ENCODE data around the gene RIPK4. TPM values are rescaled to one million over a fixed set of nuclear protein-coding genes. Genes with fewer than 3 reads are reported as not detected.

Gene RIPK4
- total RNA-seq, 1 donor from 2014 or later: 1.8 TPM

DNA sequence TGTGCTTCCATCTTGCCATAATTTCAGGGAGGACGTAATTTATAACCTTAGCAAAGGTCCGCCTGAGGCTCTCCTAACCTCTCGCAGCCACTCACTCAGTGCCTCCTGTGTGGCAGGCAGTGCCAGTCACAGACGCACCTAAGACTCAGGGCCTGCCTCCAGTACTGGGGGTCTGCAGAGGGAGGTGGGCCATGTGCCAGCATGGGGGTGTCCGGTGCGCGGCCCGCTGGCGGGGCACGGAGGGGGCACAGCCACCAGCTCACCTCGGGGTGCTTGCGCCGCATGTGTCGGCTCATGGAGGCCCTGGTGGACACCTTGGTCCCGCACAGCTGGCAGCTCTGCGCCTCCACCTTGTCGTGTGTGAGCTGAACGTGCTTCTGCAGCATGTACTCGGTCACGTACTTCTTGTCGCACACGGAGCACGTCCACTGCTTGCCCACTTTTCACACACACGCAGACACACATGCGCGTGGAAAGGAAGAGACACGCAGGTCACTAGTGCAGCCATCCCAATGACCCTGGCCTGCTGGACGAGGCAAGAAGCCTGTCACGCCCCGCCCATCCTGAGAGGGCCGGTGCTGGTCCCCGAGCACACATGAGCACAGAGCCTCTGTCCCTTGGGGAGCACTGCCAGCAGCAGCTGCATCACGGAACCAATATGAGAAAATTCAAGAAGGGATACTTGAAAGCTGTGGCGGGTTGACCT lies 43.2 kb upstream of the RIPK4 start:
- Histone ChIP-seq H4K20me1 (ENCODE audit: insufficient read depth, low read length) (peaks cover 10% of the 10 kb centered on the region), H3K9me3 (ENCODE audit: insufficient read depth, low read depth, low read length) (no peaks in the 10 kb centered on the region), H2AFZ (ENCODE audit: low read depth, low read length) (no peak overlapping the region), H3K27me3 (ENCODE audit: insufficient read depth, low read length) (no peaks in the 10 kb centered on the region), H3K9ac (ENCODE audit: low read length) (no peak overlapping the region), H3K79me2 (ENCODE audit: insufficient read depth, low read length) (no peaks in the 10 kb centered on the region), H3K4me1 (ENCODE audit: insufficient read depth, low read length) (no peaks in the 10 kb centered on the region), H3K27ac (ENCODE audit: low read depth, low read length) (no peak overlapping the region), H3K36me3 (ENCODE audit: insufficient read depth, low read length) (peaks cover 3% of the 10 kb centered on the region), H3K4me2 (ENCODE audit: low read length) (no peak overlapping the region), H3K4me3 (ENCODE audit: insufficient read depth, low read depth, low read length) (no peak overlapping the region)
- TF ChIP-seq EZH2 (IDR thresholded peaks at IDR 0.05; ENCODE audit: insufficient read depth, low read length): no peak
- TF ChIP-seq, protein P1, sequence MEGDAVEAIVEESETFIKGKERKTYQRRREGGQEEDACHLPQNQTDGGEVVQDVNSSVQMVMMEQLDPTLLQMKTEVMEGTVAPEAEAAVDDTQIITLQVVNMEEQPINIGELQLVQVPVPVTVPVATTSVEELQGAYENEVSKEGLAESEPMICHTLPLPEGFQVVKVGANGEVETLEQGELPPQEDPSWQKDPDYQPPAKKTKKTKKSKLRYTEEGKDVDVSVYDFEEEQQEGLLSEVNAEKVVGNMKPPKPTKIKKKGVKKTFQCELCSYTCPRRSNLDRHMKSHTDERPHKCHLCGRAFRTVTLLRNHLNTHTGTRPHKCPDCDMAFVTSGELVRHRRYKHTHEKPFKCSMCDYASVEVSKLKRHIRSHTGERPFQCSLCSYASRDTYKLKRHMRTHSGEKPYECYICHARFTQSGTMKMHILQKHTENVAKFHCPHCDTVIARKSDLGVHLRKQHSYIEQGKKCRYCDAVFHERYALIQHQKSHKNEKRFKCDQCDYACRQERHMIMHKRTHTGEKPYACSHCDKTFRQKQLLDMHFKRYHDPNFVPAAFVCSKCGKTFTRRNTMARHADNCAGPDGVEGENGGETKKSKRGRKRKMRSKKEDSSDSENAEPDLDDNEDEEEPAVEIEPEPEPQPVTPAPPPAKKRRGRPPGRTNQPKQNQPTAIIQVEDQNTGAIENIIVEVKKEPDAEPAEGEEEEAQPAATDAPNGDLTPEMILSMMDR (IDR thresholded peaks at IDR 0.05; ENCODE audit: insufficient read depth, low read depth, low read length): no peak
- Mint-ChIP-seq H3K4me3 (ENCODE audit: unreplicated experiment) (no peak overlapping the region), H3K27me3 (ENCODE audit: low read depth, unreplicated experiment) (no peaks in the 10 kb centered on the region), H3K9me3 (ENCODE audit: unreplicated experiment) (peaks cover 2% of the 10 kb centered on the region), H3K27ac (ENCODE audit: unreplicated experiment) (no peak overlapping the region), H3K36me3 (ENCODE audit: low read depth, unreplicated experiment) (peaks cover 17% of the 10 kb centered on the region), H3K4me1 (ENCODE audit: low read depth, unreplicated experiment) (no peaks in the 10 kb centered on the region)
- DNase-seq (ENCODE audit: low read depth) (no peak), FAIRE-seq (no peak)

DNA sequence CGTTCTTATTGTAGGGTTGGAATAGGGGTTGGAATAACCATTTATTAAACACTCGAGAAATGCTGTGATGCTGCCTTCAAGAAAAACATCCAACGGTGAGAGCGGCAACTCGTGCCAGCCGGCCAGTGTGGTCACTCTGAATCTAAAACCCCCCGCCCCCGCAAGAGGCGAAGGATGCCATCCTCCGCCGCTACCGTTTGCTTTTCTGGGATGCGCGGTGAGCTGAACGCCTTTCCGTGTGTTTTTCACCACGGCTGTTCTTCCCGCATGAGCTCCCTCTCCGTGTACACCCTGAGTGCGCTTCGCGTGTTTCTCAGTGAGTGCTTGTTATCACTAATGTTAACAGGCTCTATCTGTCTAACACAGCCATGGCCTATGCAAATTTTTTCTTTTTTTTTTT lies 42.0 kb upstream of the RIPK4 start:
- H3K79me2 ChIP-seq (ENCODE audit: insufficient read depth, low read length): no peaks in the 10 kb centered on the region
- Mint-ChIP-seq H3K4me3 (ENCODE audit: unreplicated experiment) (no peak overlapping the region), H3K27ac (ENCODE audit: unreplicated experiment) (no peak overlapping the region), H3K36me3 (ENCODE audit: low read depth, unreplicated experiment) (peaks cover 25% of the 10 kb centered on the region), H3K27me3 (ENCODE audit: low read depth, unreplicated experiment) (no peaks in the 10 kb centered on the region), H3K4me1 (ENCODE audit: low read depth, unreplicated experiment) (no peaks in the 10 kb centered on the region), H3K9me3 (ENCODE audit: unreplicated experiment) (peaks cover 2% of the 10 kb centered on the region)
- no peaks in the 10 kb centered on the region for H3K27me3 ChIP-seq (ENCODE audit: insufficient read depth, low read length)
- FAIRE-seq (no peak), DNase-seq (ENCODE audit: low read depth) (no peak)
- H3K4me3 ChIP-seq (ENCODE audit: insufficient read depth, low read depth, low read length): no peak overlapping the region
- H3K27ac ChIP-seq (ENCODE audit: low read depth, low read length): no peak overlapping the region
- TF ChIP-seq EZH2 (IDR thresholded peaks at IDR 0.05; ENCODE audit: insufficient read depth, low read length): no peak
- TF ChIP-seq, protein P1 (IDR thresholded peaks at IDR 0.05; ENCODE audit: insufficient read depth, low read depth, low read length): no peak
- peaks cover 3% of the 10 kb centered on the region for H3K36me3 ChIP-seq (ENCODE audit: insufficient read depth, low read length)
- H3K9ac ChIP-seq (ENCODE audit: low read length): no peak overlapping the region
- H2AFZ ChIP-seq (ENCODE audit: low read depth, low read length): no peak overlapping the region
- H3K9me3 ChIP-seq (ENCODE audit: insufficient read depth, low read depth, low read length): no peaks in the 10 kb centered on the region
- H3K4me2 ChIP-seq (ENCODE audit: low read length): no peak overlapping the region
- H4K20me1 ChIP-seq (ENCODE audit: insufficient read depth, low read length): peaks cover 10% of the 10 kb centered on the region
- H3K4me1 ChIP-seq (ENCODE audit: insufficient read depth, low read length): no peaks in the 10 kb centered on the region

DNA sequence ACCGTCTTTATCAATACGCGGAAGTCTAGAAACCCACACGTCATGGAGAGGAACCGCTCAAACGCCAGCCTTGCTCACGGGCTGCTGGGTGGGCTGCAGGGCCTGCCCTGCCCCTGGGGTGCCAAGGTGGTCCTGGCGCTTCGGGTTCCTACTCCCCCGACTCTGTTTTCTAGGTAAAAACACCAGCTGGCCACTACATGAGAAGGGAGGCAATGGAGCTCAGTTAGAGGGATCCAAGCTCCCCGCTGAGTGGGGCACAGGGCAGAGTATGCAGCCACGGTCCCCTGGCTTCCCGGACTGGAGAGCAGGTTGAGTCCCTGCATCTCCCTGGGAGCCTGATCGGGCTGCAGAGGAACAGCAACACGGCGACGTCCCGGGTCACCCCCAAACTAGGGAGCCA lies 41.2 kb upstream of the RIPK4 start:
- no peak for FAIRE-seq
- H3K4me1 Mint-ChIP-seq (ENCODE audit: low read depth, unreplicated experiment): no peaks in the 10 kb centered on the region
- H3K27me3 Mint-ChIP-seq (ENCODE audit: low read depth, unreplicated experiment): no peaks in the 10 kb centered on the region
- Histone ChIP-seq H3K27ac (ENCODE audit: low read depth, low read length) (no peak overlapping the region), H2AFZ (ENCODE audit: low read depth, low read length) (no peak overlapping the region), H3K4me1 (ENCODE audit: insufficient read depth, low read length) (peaks cover under 1% of the 10 kb centered on the region), H4K20me1 (ENCODE audit: insufficient read depth, low read length) (peaks cover 10% of the 10 kb centered on the region), H3K79me2 (ENCODE audit: insufficient read depth, low read length) (no peaks in the 10 kb centered on the region), H3K4me3 (ENCODE audit: insufficient read depth, low read depth, low read length) (no peak overlapping the region), H3K9me3 (ENCODE audit: insufficient read depth, low read depth, low read length) (no peaks in the 10 kb centered on the region), H3K4me2 (ENCODE audit: low read length) (no peak overlapping the region), H3K27me3 (ENCODE audit: insufficient read depth, low read length) (no peaks in the 10 kb centered on the region), H3K9ac (ENCODE audit: low read length) (no peak overlapping the region), H3K36me3 (ENCODE audit: insufficient read depth, low read length) (peaks cover 3% of the 10 kb centered on the region)
- H3K27ac Mint-ChIP-seq (ENCODE audit: unreplicated experiment): no peak overlapping the region
- no peak for DNase-seq (ENCODE audit: low read depth)
- TF ChIP-seq, protein P1 (IDR thresholded peaks at IDR 0.05; ENCODE audit: insufficient read depth, low read depth, low read length): no peak
- TF ChIP-seq EZH2 (IDR thresholded peaks at IDR 0.05; ENCODE audit: insufficient read depth, low read length): no peak
- no peak overlapping the region for H3K4me3 Mint-ChIP-seq (ENCODE audit: unreplicated experiment)
- H3K9me3 Mint-ChIP-seq (ENCODE audit: unreplicated experiment): peaks cover 2% of the 10 kb centered on the region
- peaks cover 25% of the 10 kb centered on the region for H3K36me3 Mint-ChIP-seq (ENCODE audit: low read depth, unreplicated experiment)
